HG02588 (cell line): ENCODE results near the gene ZNF19.
A peak's percentile ranks its signal among the peaks of the same experiment; 100 is the strongest.

Experiments
- ATAC-seq: cut with Tn5 transposase; IDR thresholded peaks from one replicate; pipeline ENCODE4 v1.9.1; 2021; ENCODE audit warnings: mild to moderate bottlenecking, moderate library complexity; ENCODE audit not compliant: unreplicated experiment

The ZNF19 gene

GRCh38 chr16:71491054-71491453 is 1.9 kb upstream of the ZNF19 start:
- ATAC-seq: no peak

DNA sequence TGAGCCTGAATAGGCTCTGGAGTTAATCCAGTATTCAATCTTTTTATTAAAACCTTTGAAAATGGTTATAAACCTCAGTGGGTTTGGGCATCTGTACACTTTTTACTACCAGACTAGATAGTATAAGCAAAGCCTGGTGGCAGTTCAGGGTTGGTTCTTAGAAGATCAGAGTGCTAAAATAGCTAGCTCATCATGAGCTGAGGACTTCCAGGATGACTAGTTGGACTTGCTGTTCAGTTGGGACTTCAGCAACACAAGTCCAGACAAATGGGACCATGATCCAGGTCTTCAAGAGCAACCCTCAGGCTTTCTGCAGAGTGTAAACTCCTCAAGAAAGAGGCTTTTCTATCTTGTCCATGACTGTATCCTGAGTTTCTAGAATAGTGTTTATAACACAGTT is 1.2 kb upstream of the ZNF19 start:
- ATAC-seq: no peak

DNA sequence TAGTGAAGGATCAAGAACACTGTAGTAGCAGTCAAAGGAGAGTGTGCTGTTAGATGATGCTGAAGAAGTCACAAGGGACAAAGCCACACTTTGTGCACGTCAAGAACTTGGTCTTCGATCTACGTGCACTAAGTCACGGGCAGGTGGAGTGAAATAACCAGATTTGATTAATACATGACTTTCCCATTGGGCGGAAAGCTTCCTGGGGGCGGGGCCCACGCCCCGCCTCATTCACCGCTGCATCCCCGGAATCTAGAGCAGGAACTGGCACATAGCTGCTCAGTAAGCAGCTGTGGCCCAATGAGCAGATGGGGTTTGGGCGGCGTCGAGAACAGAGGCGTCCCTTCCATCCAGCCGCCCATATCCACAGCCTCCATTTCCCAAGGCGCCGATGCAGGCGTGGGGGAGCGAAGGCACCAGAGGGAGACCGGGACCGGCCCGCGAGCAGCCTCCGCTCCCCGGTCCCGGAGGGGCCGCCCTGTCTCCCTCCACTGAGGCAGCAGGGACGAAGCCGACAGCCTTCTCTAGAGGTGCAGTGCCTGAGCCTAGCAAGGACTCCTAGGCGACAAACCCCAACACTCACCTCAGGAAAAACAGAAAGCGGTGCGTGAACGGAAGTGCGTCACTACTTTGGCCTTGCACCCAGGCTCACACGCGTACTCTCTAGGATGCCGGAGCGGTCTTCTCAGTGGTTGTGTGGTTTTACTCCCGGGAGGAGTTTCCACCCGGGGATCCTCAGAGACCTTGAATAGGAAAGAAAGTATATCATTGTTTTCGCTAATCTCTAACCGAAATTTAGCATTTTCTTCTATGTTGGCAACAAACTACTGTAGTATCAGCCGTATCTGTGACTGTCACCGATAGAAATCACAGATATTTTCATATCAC is 4.9 kb downstream of the ZNF19 start:
- ATAC-seq: peak; percentile 85

DNA sequence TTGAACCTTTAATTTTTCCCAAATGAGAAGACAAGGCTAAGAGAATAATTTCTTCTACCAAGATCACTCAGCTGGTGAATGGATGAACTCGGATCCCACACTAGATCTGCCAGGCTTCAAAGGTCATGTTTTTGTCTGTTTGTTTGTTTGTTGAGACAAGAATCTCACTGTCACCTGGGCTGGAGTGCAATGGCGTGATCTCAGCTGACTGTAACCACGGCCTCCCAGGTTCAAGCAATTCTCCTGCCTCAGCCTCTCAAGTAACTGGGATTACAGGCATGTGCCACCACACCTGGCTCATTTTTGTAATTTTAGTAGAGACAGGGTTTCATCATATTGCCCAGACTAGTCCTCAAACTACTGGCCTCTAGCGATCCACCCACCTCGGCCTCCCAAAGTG is 6.6 kb downstream of the ZNF19 start:
- ATAC-seq: no peak

- ATAC-seq: no peak
These were observed 8.2 kb downstream of the ZNF19 start for GRCh38 chr16:71480956-71481355.

DNA sequence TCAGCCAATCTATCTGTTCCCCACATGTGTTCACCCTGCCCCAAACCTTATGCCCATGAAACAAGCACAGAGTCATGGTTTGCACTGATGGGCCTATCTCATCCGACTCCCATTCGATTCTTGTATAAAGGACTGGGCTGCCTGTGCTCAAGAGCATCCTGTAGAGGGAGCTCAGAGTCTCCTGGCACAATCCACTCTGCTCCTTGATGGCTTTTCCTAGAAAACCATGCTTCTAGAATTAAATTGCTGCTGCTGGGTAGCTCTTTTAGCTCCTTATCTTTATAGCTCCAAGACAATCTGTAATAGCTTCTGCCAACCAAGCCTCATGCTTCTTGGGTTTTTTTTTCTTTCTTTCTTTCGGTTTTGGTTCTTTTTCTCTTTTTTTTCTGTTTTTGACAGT is 9.7 kb downstream of the ZNF19 start:
- no peak for ATAC-seq

GRCh38 chr16:71476457-71477124 is 12.5 kb downstream of the ZNF19 start:
- no peak for ATAC-seq

DNA sequence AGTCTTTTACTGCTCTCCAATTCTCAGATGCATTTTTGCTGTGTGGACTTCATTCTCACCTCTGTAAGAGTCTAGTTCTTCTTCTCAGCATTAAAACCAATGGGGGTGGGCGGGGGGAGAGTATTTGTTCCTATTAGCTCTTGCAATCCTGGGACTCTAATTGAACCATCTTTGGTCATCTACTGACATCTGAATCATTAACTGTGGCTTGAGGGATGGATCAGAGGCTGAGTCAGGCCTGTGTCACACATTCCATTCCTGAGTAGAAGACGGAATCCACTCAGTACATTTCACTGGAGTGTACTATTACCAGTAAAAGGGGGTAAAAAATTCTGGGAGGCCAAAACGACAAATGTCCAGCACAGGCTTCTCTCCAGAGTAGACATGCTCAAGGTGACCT is 14.3 kb downstream of the ZNF19 start:
- no peak for ATAC-seq

DNA sequence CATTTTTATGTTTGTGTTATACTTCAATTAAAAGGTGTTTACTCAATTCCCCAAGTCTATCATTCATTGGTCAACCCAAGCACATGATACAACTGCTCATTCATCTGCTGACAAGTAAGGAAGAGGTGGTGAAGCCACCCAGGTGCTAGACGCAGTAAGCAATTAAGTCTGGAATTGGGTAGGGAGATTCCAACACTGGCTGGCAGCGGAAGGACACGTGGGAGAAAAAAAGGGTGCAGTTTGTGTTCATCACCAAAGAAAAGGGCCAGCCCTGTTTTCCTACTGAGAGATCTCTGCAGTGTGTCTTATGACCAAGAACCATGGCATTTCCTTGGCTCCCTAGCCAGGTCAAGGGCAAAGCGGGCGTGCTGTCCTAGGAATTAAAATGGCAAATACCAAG is 15.2 kb downstream of the ZNF19 start:
- no peak for ATAC-seq

GRCh38 chr16:71472931-71473330 is 16.2 kb downstream of the ZNF19 start:
- no peak for ATAC-seq

GRCh38 chr16:71472051-71472450 is 17.1 kb downstream of the ZNF19 start:
- no peak for ATAC-seq

DNA sequence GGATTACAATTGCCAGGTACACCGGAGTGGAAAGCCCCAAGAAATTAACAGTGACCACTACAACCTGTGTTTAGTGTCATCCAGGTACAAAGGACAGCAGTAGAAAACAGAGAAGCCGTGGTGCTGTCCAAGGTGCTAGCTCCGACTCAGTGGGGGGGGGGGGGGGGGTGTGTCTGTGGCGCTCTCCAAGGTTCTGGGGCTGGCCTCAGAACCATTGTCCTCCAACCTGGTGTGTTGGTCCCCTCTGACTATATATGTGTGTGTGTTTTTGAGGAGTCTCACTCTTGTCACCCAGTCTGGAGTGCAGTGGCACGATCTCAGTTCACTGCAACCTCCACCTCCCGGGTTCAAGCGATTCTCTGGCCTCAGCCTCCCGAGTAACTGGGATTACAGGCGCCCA is 21.3 kb downstream of the ZNF19 start:
- ATAC-seq: no peak

- no peak for ATAC-seq
These were observed 24.9 kb downstream of the ZNF19 start for GRCh38 chr16:71464231-71464630.

GRCh38 chr16:71461686-71462648 is 27.2 kb downstream of the ZNF19 start, which contains the start of gene ZNF23:
TSS of gene ZNF23 (minus strand) at chr16:71462247. CDS start at chr16:71456796, 5,451 bp downstream.
- ATAC-seq: peak; percentile 95

- no peak for ATAC-seq
These were observed 28.2 kb downstream of the ZNF19 start for GRCh38 chr16:71460941-71461340.

DNA sequence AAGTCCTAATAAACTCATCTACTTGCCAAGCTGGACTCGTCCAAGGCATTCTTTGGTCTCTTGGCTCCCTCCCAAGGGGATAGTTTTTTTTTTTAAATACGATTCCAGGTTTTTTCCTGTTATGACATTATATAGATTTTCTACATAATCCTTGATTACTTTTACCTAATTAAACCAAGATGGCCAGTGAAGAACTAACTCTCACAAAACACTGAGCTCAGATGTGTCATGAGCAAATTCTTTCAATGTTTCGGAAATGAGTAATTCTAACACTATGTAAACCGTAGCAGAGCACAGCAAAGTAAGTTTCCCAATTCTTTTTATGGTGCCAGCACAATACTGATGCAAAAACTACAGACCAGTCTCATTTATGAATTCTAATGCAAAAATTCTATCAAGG is 28.9 kb downstream of the ZNF19 start:
- ATAC-seq: no peak

GRCh38 chr16:71459510-71459909 is 29.6 kb downstream of the ZNF19 start:
- ATAC-seq: no peak

- no peak for ATAC-seq
These were observed 32.3 kb downstream of the ZNF19 start for GRCh38 chr16:71456801-71457200.

- no peak for ATAC-seq
These were observed 36.1 kb downstream of the ZNF19 start for GRCh38 chr16:71453036-71453435.

DNA sequence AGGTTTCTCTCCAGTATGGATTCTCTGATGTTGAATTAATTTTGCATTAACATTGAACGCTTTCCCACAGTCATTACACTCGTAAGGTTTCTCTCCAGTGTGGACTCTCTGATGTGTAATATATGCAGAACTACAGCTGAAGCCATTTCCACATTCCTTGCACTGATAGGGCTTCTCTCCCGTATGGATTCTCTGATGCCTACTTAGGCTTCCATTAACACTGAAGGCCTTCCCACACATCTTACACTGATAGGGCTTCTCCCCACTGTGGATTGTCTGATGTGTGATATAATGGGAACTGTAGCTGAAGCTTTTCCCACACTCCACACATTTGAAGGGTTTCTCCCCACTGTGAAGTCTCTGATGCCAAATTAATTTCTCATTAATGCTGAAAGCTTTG is 40.1 kb downstream of the ZNF19 start:
- ATAC-seq: no peak

- ATAC-seq: no peak
These were observed 40.8 kb downstream of the ZNF19 start for GRCh38 chr16:71448274-71448866.
